Activated B cell treated with CpG ODN at 0.5 μM for 24 hours (primary cell): Measurements from ENCODE around the gene MGAT5. TPM values are rescaled to one million over a fixed set of nuclear protein-coding genes. Genes with fewer than 3 reads are reported as not detected.

Experiments
- ATAC-seq: fragments of 200-7000 bp; cut with Tn5 transposase; one replicate; pipeline ENCODE4 v1.10.0; 2021; ENCODE audit warnings: low read depth, mild to moderate bottlenecking, moderate library complexity
- CTCF ChIA-PET: fragments of 350-600 bp; sonication (Branson Sonifier 250); formaldehyde crosslinking; loops from one replicate; lab custom pipeline; 2021; ENCODE audit warnings: antibody characterized with exemption; lab: Charles Lee
- POLR2A ChIA-PET: fragments of 350-600 bp; sonication (Branson Sonifier 250); formaldehyde crosslinking; loops from one replicate; lab custom pipeline; 2021; ENCODE audit warnings: antibody characterized with exemption; lab: Charles Lee
- DNase-seq: peaks from one replicate; pipeline ENCODE4 v3.0.0; 2022
- H3K27ac Mint-ChIP-seq: one replicate; pipeline ENCODE4 v1.8.0; 2020; ENCODE audit warnings: mixed read lengths
- H3K27me3 Mint-ChIP-seq: one replicate; pipeline ENCODE4 v1.8.0; 2021; ENCODE audit warnings: mixed read lengths
- H3K36me3 Mint-ChIP-seq: one replicate; pipeline ENCODE4 v1.8.0; 2021; ENCODE audit warnings: low read depth, mixed read lengths
- H3K4me1 Mint-ChIP-seq: one replicate; pipeline ENCODE4 v1.8.0; 2021; ENCODE audit warnings: mixed read lengths
- H3K4me3 Mint-ChIP-seq: one replicate; pipeline ENCODE4 v1.8.0; 2020; ENCODE audit warnings: mild to moderate bottlenecking, mixed read lengths
- H3K9me3 Mint-ChIP-seq: one replicate; pipeline ENCODE4 v1.8.0; 2020; ENCODE audit warnings: mixed read lengths
- CTCF ChIP-seq: fragments of 200-600 bp; IDR thresholded peaks from one replicate; pipeline ENCODE4 v1.8.0; 2022; ENCODE audit warnings: antibody characterized with exemption, mild to moderate bottlenecking
- intact Hi-C: fragments of 100-400 bp; cut with micrococcal nuclease; formaldehyde crosslinking; loops from one replicate; pipeline ENCODE4 v1.15.1; 2024
- total RNA-seq: library from RNA; stranded (reverse); gene quantifications from 2 replicates; pipeline ENCODE4 v1.2.3, GENCODE V29; 2022

MGAT5 gene
- total RNA-seq, 1 donor from 2014 or later = 66.7 TPM

GRCh38 chr2:134479696-134480330 lies 225.9 kb downstream of the MGAT5 start:
- H3K4me1 Mint-ChIP-seq = no peaks in the 10 kb centered on the region
- DNase-seq = no peak
- H3K9me3 Mint-ChIP-seq = no peaks in the 10 kb centered on the region
- no peak for ATAC-seq
- no peak for TF ChIP-seq CTCF
- intact Hi-C loops = no loop called here
- POLR2A ChIA-PET = no interaction called here
- H3K27ac Mint-ChIP-seq = no peak overlapping the region
- CTCF ChIA-PET = no interaction called here
- H3K4me3 Mint-ChIP-seq = no peak overlapping the region
- no peaks in the 10 kb centered on the region for H3K27me3 Mint-ChIP-seq
- no peaks in the 10 kb centered on the region for H3K36me3 Mint-ChIP-seq

GRCh38 chr2:134482131-134482723 lies 228.4 kb downstream of the MGAT5 start:
- no peaks in the 10 kb centered on the region for H3K4me1 Mint-ChIP-seq
- CTCF ChIA-PET = no interaction called here
- ATAC-seq = no peak

DNA sequence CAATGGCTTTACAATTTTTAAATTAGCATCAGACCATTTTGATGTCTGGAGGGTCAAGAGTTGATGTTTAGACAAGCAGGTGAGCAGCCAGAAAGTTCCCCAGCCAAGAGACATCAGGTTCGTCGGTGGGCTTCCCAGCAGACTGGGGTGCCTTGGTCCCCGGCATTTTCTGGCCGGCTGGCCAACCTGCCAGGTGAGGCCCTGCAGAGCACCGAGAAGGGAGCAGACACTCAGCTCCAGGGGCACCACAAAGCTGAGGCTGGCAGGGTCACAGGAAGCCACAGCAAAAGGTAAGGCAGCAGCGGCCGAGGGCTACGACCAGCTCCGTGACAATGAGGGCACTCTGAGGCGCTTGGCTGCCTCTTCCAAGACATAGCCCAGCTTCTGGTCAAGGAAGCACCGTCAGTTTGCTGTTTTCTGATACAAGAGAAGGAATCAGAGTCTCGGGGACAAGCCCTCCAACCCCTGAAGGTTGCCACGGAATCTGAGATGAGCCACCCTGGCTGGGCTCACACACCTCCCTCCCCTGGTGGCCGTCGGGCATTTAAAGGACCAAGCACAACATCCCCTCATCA lies 229.0 kb downstream of the MGAT5 start:
- Mint-ChIP-seq H3K27me3 (no peaks in the 10 kb centered on the region), H3K36me3 (no peaks in the 10 kb centered on the region), H3K9me3 (no peaks in the 10 kb centered on the region), H3K4me3 (no peak overlapping the region), H3K4me1 (no peaks in the 10 kb centered on the region), H3K27ac (no peak overlapping the region)
- ChIA-PET POLR2A (no interaction called here), CTCF (no interaction called here)
- no peak for DNase-seq
- no peak for TF ChIP-seq CTCF
- intact Hi-C loops = no loop called here
- no peak for ATAC-seq

More at GRCh38 chr2:134482131-134482723, 228.4 kb downstream of the MGAT5 start:
- POLR2A ChIA-PET = interaction anchor here (1.0 kb wide), 1 partner anchor 9 kb away, joined by 3 read pairs; no protein-coding TSS in a partner anchor
- no peaks in the 10 kb centered on the region for H3K36me3 Mint-ChIP-seq
- intact Hi-C loops = no loop called here
- H3K4me3 Mint-ChIP-seq = no peak overlapping the region
- no peaks in the 10 kb centered on the region for H3K9me3 Mint-ChIP-seq
- DNase-seq = no peak
- no peak overlapping the region for H3K27ac Mint-ChIP-seq
- TF ChIP-seq CTCF = no peak
- H3K27me3 Mint-ChIP-seq = no peaks in the 10 kb centered on the region

DNA sequence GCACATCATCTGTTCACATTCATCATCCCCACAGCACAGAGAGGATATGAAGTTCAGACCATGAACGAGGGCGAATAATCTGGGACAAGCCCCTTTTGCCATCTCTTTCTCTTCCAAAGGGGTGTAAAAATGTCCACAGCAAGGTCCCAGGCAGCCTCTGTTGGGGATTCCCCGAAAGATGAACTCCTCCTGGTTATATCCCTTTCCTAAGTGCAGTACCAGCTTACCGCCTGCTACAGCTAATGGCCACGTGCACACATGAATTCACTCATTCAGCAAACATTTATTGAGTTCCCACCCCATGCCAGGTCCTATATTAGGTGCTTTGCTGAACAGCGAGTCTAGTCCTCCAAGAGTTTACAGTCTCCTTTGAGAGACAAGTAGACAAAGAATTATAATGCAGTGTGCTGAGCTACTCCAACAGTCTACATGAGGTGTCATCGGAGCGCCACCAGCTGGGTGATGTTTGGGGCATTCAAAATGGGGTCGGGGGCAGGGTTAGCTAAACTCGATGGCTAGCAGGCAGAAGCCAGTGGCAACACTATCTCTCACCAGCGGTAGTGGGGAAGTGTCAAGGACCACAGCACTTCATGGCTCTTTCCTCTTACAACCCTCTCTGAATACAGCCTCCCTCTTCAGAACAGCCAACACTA lies 236.0 kb downstream of the MGAT5 start:
- CTCF ChIA-PET = no interaction called here
- POLR2A ChIA-PET = no interaction called here

More for the DNA sequence above, 236.0 kb downstream of the MGAT5 start:
- Mint-ChIP-seq H3K27me3 (no peaks in the 10 kb centered on the region), H3K4me3 (no peak overlapping the region), H3K4me1 (no peaks in the 10 kb centered on the region), H3K27ac (no peak overlapping the region), H3K9me3 (no peaks in the 10 kb centered on the region), H3K36me3 (no peaks in the 10 kb centered on the region)
- DNase-seq = no peak
- no peak for TF ChIP-seq CTCF
- intact Hi-C loops = no loop called here
- no peak for ATAC-seq
